ENCODE results near the gene TYK2. TPM values are rescaled to one million over a fixed set of nuclear protein-coding genes. Genes with fewer than 3 reads are reported as not detected.

Gene TYK2
- total and polyA plus RNA-seq, 2 of the 13 experiments (the other 11 are each of a cell fraction or from before 2014, with no cell fraction given): 38.8 to 60.1 TPM

- TF ChIP-seq, protein P1, sequence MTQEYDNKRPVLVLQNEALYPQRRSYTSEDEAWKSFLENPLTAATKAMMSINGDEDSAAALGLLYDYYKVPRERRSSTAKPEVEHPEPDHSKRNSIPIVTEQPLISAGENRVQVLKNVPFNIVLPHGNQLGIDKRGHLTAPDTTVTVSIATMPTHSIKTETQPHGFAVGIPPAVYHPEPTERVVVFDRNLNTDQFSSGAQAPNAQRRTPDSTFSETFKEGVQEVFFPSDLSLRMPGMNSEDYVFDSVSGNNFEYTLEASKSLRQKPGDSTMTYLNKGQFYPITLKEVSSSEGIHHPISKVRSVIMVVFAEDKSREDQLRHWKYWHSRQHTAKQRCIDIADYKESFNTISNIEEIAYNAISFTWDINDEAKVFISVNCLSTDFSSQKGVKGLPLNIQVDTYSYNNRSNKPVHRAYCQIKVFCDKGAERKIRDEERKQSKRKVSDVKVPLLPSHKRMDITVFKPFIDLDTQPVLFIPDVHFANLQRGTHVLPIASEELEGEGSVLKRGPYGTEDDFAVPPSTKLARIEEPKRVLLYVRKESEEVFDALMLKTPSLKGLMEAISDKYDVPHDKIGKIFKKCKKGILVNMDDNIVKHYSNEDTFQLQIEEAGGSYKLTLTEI (CRISPR knock-in tag; conservative IDR thresholded peaks at IDR 0.05): no peak
- TF ChIP-seq MED8 (CRISPR knock-in tag; IDR thresholded peaks at IDR 0.05; ENCODE audit: insufficient replicate concordance) (no peak), GTF3A (CRISPR knock-in tag; conservative IDR thresholded peaks at IDR 0.05) (0 out of 2 replicates have a peak, but pooled peaks have one; percentile 54), CEBPZ (IDR thresholded peaks at IDR 0.05; ENCODE audit: low read length) (no peak), PAX8 (CRISPR knock-in tag; IDR thresholded peaks at IDR 0.05; ENCODE audit: borderline replicate concordance) (0 out of 2 replicates have a peak, but pooled peaks have one; percentile 68), TCF7L2 (IDR thresholded peaks at IDR 0.05; ENCODE audit: low read depth, low read length) (no peak), ZNF12 (CRISPR knock-in tag; IDR thresholded peaks at IDR 0.05) (no peak), ZSCAN5A (CRISPR knock-in tag; IDR thresholded peaks at IDR 0.05; ENCODE audit: borderline replicate concordance) (no peak), MZF1 (CRISPR knock-in tag; IDR thresholded peaks at IDR 0.05; ENCODE audit: borderline replicate concordance) (no peak), IRF2 (CRISPR knock-in tag; IDR thresholded peaks at IDR 0.05) (peak; percentile 38; the same call in 1 of the 2 replicates), SMAD1 (CRISPR knock-in tag; IDR thresholded peaks at IDR 0.05; ENCODE audit: borderline replicate concordance, low read depth) (no peak), PCBP1 (IDR thresholded peaks at IDR 0.05; ENCODE audit: borderline replicate concordance, low read depth, low read length) (no peak), KLF6 (CRISPR knock-in tag; IDR thresholded peaks at IDR 0.05) (no peak; the same call in 1 of the 2 replicates), RFXANK (CRISPR knock-in tag; IDR thresholded peaks at IDR 0.05) (no peak), IKZF4 (CRISPR knock-in tag; IDR thresholded peaks at IDR 0.05; ENCODE audit: borderline replicate concordance, low read depth, not compliant biosample characterization) (no peak), ZNF605 (CRISPR knock-in tag; IDR thresholded peaks at IDR 0.05) (no peak), SNAI1 (CRISPR knock-in tag; IDR thresholded peaks at IDR 0.05; ENCODE audit: borderline replicate concordance) (no peak), GFI1 (CRISPR knock-in tag; IDR thresholded peaks at IDR 0.05; ENCODE audit: borderline replicate concordance) (peak; percentile 33; the same call in 1 of the 2 replicates), SKI (IDR thresholded peaks at IDR 0.05; ENCODE audit: partially characterized antibody) (no peak)
- TF ChIP-seq, protein P2, sequence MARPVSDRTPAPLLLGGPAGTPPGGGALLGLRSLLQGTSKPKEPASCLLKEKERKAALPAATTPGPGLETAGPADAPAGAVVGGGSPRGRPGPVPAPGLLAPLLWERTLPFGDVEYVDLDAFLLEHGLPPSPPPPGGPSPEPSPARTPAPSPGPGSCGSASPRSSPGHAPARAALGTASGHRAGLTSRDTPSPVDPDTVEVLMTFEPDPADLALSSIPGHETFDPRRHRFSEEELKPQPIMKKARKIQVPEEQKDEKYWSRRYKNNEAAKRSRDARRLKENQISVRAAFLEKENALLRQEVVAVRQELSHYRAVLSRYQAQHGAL (CRISPR knock-in tag; IDR thresholded peaks at IDR 0.05; ENCODE audit: not compliant biosample characterization): no peak
Measured at GRCh38 chr19:10315335-10316214, 64.8 kb downstream of the TYK2 start, which contains the start of gene FDX2 (continued).
